Mucosa of descending colon (tissue), 3 donors: ENCODE measurements around the gene CCDC85B. TPM values are rescaled to one million over a fixed set of nuclear protein-coding genes. Genes with fewer than 3 reads are reported as not detected.

Experiments used
- ATAC-seq: fragments of 200-7000 bp; cut with Tn5 transposase; one replicate; pipeline ENCODE4 v1.9.1; 2020; ENCODE audit warnings: mild to moderate bottlenecking, moderate library complexity
- DNase-seq, 3 donors: peaks; one replicate each; pipeline ENCODE4 v3.0.0-alpha.2; 2020
- H3K36me3 ChIP-seq: fragments of 200-600 bp; one replicate; pipeline ENCODE4 v1.8.0; 2021; ENCODE audit warnings: low read depth, mild to moderate bottlenecking
- H3K4me1 ChIP-seq: fragments of 200-600 bp; one replicate; pipeline ENCODE4 v1.8.0; 2021; ENCODE audit warnings: low read depth, mild to moderate bottlenecking
- H3K4me3 ChIP-seq: fragments of 200-600 bp; one replicate; pipeline ENCODE4 v1.8.0; 2021; ENCODE audit warnings: mild to moderate bottlenecking
- H3K9me3 ChIP-seq: fragments of 200-600 bp; one replicate; pipeline ENCODE4 v1.8.0; 2021; ENCODE audit warnings: mild to moderate bottlenecking
- intact Hi-C, 2 donors: fragments of 100-400 bp; cut with DNase I in 1 of 2; cut with micrococcal nuclease in 1 of 2; formaldehyde crosslinking; loops; one replicate each; pipeline versions ENCODE4 v1.11.0 to v1.11.1; 2022; cut with DNase I, micrococcal nuclease
- total RNA-seq, 3 donors: library from RNA; stranded (reverse); fragmentation: NEBNext Ultra II Directional in 2 of 3; extraction: Animal tissue kit (Norgen Biotek cat#: 25700) in 2 of 3; gene quantifications; one replicate each; pipeline versions ENCODE4 v1.2.1 to v1.2.4, GENCODE V29; 2021 to 2023
- TF ChIP-seq, protein P1 (sequence below): fragments of 200-600 bp; IDR thresholded peaks from one replicate; pipeline ENCODE4 v1.8.0; 2022; ENCODE audit warnings: antibody characterized with exemption, mild to moderate bottlenecking
- donor health status: DM: no; HTN: no; CAD: no; lungs with moderate emphysema.
- donor health status: DM: no; HTN: no; CAD: no.
- donor health status: DM: no; HTN: yes; CAD: no.

The CCDC85B gene
- total RNA-seq, 3 donors from 2014 or later = 4.5 to 22.3 (median 9.2) TPM

- Histone ChIP-seq H3K4me1 (peaks cover 16% of the 10 kb centered on the region), H3K4me3 (no peak overlapping the region), H3K9me3 (no peaks in the 10 kb centered on the region), H3K36me3 (no peaks in the 10 kb centered on the region)
- ATAC-seq (no peak), DNase-seq (no peak)
- intact Hi-C loops = no loop called here
- TF ChIP-seq, protein P1, sequence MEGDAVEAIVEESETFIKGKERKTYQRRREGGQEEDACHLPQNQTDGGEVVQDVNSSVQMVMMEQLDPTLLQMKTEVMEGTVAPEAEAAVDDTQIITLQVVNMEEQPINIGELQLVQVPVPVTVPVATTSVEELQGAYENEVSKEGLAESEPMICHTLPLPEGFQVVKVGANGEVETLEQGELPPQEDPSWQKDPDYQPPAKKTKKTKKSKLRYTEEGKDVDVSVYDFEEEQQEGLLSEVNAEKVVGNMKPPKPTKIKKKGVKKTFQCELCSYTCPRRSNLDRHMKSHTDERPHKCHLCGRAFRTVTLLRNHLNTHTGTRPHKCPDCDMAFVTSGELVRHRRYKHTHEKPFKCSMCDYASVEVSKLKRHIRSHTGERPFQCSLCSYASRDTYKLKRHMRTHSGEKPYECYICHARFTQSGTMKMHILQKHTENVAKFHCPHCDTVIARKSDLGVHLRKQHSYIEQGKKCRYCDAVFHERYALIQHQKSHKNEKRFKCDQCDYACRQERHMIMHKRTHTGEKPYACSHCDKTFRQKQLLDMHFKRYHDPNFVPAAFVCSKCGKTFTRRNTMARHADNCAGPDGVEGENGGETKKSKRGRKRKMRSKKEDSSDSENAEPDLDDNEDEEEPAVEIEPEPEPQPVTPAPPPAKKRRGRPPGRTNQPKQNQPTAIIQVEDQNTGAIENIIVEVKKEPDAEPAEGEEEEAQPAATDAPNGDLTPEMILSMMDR = no peak
These were observed 13.2 kb downstream of the CCDC85B start for GRCh38 chr11:65903715-65904114.

DNA sequence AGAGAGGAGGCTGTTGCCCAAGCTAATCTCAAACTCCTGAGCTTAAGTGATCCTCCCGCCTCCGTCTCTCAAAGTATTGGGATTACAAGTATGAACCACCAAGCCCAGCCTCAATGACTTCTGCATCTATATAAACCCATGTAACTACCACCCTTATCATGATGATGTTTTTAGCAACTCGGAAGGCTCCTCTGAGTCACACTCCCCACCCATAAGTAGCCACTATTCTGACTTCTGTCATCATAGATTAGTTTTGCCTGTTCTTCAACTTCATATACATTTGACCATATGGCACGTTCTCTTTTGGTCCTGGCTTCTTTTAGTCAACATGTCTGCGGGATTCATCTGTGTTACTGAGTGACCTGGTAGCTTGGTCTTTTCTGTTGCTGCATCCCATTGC, 16.1 kb downstream of the CCDC85B start:
- Histone ChIP-seq H3K4me1 (peaks cover 1% of the 10 kb centered on the region), H3K36me3 (no peaks in the 10 kb centered on the region), H3K9me3 (no peaks in the 10 kb centered on the region), H3K4me3 (no peak overlapping the region)
- no peak for ATAC-seq
- intact Hi-C loops = no loop called here
- DNase-seq = no peak
- TF ChIP-seq, protein P1 = no peak

DNA sequence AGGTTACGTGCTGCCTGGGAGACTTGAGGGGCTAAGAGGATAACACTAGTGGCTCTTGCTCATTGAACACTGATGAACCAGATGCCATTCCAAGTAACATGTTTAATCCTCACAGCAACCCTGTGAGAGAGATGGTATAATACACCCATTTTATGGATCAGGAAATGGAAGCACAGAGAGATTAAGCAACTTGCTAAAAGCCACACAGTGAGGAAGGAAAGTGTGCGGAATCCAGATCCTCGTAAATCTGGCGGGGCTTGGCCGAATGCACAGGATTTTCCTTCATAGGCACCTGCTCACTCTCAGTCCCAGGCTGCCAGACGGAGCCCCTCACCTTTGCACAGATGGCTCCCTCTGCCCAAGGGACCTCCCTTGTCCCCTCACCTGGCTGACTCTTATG, 17.4 kb downstream of the CCDC85B start:
- H3K4me1 ChIP-seq = peaks cover 9% of the 10 kb centered on the region
- ATAC-seq (no peak), DNase-seq (no peak)
- H3K36me3 ChIP-seq = no peaks in the 10 kb centered on the region
- no peak overlapping the region for H3K4me3 ChIP-seq
- intact Hi-C loops = no loop called here
- TF ChIP-seq, protein P1 = no peak
- H3K9me3 ChIP-seq = no peaks in the 10 kb centered on the region

DNA sequence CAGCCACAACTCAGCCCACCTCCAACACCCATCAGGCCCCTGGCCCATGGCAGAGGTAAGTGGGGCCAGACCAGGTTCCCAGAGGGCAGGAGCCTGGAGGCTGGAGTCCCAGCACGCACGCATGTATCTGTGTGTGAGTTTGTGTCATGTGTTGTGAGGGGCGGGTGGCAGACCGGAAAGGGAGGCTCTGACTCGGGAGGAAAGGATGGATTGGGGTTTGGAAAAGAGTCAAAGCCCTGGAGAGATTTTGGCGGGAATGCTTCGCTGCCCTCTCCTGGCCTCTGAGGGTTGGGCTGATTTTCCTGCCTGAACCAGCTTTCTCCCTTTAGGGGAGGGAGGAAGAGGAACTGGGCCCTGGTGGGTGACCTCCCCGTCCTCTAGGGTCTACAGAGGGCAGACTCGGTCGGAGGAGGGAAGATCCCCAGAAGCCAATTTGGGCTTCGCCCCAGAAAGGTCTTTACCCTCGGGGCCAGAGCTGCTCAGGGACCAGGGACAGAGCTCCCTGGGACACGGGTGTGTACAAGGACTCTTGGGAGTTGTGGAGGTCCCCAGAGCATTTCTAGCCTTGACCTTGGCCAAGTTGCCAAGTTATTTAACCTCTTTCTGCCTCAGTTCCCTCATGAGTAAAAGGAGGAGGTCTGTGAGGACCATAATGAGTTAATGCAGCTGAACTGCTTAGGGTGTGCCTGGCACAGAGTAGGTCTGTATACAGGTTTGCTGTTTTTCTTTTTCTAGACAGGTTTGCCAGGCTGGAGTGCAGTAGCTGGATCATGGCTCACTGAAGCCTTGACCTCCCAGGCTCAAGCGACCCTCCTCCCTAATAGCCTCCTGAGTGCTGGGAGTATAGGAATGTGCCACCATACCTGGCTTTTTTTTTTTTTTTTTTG, 21.5 kb downstream of the CCDC85B start:
- ATAC-seq (peak; percentile 37), DNase-seq (peak in 2 of 3 donors; percentile 35 to 41)
- H3K9me3 ChIP-seq = no peaks in the 10 kb centered on the region
- H3K4me3 ChIP-seq = no peak overlapping the region
- H3K4me1 ChIP-seq = peaks cover 20% of the 10 kb centered on the region
- TF ChIP-seq, protein P1 = no peak
- intact Hi-C loops = no loop called here
- no peaks in the 10 kb centered on the region for H3K36me3 ChIP-seq

GRCh38 chr11:65912845-65913244, 22.4 kb downstream of the CCDC85B start:
- ATAC-seq (no peak), DNase-seq (no peak)
- no peaks in the 10 kb centered on the region for H3K9me3 ChIP-seq
- intact Hi-C loops = no loop called here
- no peak overlapping the region for H3K4me3 ChIP-seq
- H3K36me3 ChIP-seq = no peaks in the 10 kb centered on the region
- TF ChIP-seq, protein P1 = no peak
- peaks cover 29% of the 10 kb centered on the region for H3K4me1 ChIP-seq
